Upper lobe of right lung (tissue), 1 donor: Measurements from ENCODE around the gene SCTR. TPM values are rescaled to one million over a fixed set of nuclear protein-coding genes. Genes with fewer than 3 reads are reported as not detected.

Experiments used
- ATAC-seq: fragments of 200-7000 bp; cut with Tn5 transposase; one replicate; pipeline ENCODE4 v1.9.1; 2020; ENCODE audit warnings: mild to moderate bottlenecking, moderate library complexity
- DNase-seq: peaks from one replicate; pipeline ENCODE4 v3.0.0-alpha.2; 2020
- H3K27ac ChIP-seq: fragments of 200-600 bp; one replicate; pipeline ENCODE4 v1.8.0; 2022
- H3K27me3 ChIP-seq: fragments of 200-600 bp; one replicate; pipeline ENCODE4 v1.8.0; 2022; ENCODE audit warnings: mild to moderate bottlenecking
- H3K36me3 ChIP-seq: fragments of 200-600 bp; one replicate; pipeline ENCODE4 v1.8.0; 2022
- H3K4me1 ChIP-seq: fragments of 200-600 bp; one replicate; pipeline ENCODE4 v1.8.0; 2022
- H3K4me3 ChIP-seq: fragments of 200-600 bp; one replicate; pipeline ENCODE4 v1.8.0; 2022; ENCODE audit warnings: mild to moderate bottlenecking
- H3K9me3 ChIP-seq: fragments of 200-600 bp; one replicate; pipeline ENCODE4 v1.8.0; 2022
- intact Hi-C: fragments of 100-400 bp; cut with DNase I; formaldehyde crosslinking; loops from one replicate; pipeline ENCODE4 v1.11.0; 2022
- total RNA-seq: library from RNA; stranded (reverse); fragmentation: NEBNext Ultra II Directional; extraction: Animal tissue kit (Norgen Biotek cat#: 25700); gene quantifications from one replicate; pipeline ENCODE4 v1.2.1, GENCODE V29; 2021
- TF ChIP-seq, protein P1 (sequence below): fragments of 200-600 bp; IDR thresholded peaks from one replicate; pipeline ENCODE4 v1.8.0; 2022; ENCODE audit warnings: antibody characterized with exemption
- donor health status: DM: no; HTN: yes; CAD: no; lungs with severe emphysema.

Gene SCTR
- total RNA-seq, 1 donor from 2014 or later = 21.0 TPM

DNA sequence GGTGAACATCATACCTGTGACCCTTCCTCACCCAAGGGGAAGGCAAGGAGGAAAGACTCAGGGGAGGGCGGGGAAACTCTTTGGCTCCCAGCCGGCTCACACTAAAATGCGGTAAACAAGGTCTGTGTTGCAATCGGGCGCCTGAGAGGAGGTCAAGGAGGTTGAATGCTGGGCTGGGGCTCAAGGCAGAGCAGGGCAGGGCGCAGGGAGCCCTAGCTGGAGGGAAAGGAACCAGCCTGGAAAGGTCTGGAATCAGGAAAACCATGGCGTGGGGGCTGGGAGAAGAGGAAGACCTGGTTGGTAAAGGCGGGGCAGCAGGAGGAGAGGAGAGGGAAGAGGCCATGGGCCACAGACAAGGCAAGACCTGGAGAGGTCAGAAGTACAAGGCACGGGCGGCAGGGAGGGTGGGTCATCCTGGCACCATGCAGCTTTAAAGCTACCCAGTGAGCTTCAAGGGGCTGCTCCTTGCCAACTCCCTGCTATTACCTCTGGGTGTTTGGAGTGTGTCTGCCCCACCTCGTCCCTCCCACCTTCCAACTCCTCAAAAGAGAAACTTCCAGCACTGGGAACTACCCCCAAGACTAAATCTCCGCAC, 97.4 kb downstream of the SCTR start:
- intact Hi-C loops = no loop called here
- H3K4me3 ChIP-seq = no peak overlapping the region
- H3K4me1 ChIP-seq = peaks cover 48% of the 10 kb centered on the region
- H3K27me3 ChIP-seq = no peaks in the 10 kb centered on the region
- no peaks in the 10 kb centered on the region for H3K9me3 ChIP-seq
- ATAC-seq = peak; percentile 74
- TF ChIP-seq, protein P1, sequence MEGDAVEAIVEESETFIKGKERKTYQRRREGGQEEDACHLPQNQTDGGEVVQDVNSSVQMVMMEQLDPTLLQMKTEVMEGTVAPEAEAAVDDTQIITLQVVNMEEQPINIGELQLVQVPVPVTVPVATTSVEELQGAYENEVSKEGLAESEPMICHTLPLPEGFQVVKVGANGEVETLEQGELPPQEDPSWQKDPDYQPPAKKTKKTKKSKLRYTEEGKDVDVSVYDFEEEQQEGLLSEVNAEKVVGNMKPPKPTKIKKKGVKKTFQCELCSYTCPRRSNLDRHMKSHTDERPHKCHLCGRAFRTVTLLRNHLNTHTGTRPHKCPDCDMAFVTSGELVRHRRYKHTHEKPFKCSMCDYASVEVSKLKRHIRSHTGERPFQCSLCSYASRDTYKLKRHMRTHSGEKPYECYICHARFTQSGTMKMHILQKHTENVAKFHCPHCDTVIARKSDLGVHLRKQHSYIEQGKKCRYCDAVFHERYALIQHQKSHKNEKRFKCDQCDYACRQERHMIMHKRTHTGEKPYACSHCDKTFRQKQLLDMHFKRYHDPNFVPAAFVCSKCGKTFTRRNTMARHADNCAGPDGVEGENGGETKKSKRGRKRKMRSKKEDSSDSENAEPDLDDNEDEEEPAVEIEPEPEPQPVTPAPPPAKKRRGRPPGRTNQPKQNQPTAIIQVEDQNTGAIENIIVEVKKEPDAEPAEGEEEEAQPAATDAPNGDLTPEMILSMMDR = no peak
- peak; percentile 90 for DNase-seq
- no peaks in the 10 kb centered on the region for H3K36me3 ChIP-seq
- H3K27ac ChIP-seq = peak overlapping the region; percentile 72

DNA sequence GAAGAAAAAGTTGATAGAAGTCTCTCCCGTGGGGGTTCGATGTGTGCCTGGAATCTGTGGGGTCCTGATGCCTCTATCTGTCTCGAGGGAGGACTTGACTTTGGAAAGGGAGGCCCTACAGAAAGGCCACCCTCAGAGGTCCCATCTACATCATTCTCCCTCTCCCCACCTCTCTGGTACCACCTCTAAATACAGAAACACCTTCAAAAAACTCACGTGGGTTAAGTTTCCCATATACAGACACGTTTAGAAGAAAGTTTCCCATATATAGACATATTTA, 97.9 kb downstream of the SCTR start:
- no peak overlapping the region for H3K4me3 ChIP-seq
- H3K36me3 ChIP-seq = no peaks in the 10 kb centered on the region
- DNase-seq (no peak), ATAC-seq (no peak)
- no peaks in the 10 kb centered on the region for H3K27me3 ChIP-seq
- H3K9me3 ChIP-seq = no peaks in the 10 kb centered on the region
- intact Hi-C loops = no loop called here
- peak overlapping the region; percentile 72 for H3K27ac ChIP-seq
- TF ChIP-seq, protein P1 = no peak
- H3K4me1 ChIP-seq = peaks cover 48% of the 10 kb centered on the region

DNA sequence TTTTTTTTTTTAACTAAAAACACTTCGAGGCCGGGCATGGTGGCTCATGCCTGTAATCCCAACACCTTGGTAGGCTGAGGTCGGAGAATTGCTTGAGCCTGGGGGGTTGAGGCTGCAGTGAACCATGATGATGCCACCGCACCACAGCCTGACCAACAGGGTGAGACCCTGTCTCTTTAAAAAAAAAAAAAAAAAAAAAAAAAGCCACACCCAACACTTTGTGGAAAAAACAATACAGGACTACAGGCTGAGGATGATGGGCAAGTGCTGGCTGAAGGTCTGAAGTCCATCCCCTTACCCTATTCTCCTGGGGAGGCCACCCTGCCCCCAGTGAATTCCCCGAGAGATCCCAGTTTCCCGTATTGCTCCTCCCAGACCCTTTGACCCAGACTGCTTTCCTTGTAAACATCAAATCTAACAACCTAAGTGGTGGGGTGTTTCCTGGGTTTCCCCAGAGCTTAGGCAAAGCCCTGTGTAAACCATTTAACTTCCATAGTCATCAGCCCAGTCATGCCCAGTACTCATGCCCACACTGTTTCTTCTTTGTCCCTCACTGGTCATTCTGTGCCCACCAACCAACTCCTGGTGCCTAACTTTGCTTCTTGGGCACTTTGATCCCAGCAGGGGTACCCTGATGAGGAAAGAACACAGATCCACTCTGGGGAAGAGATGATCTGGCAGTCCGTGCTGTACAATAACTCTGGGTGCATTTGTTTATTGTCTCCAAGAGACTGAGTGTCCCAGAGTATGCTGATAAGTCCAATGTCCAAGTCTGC, 98.5 kb downstream of the SCTR start:
- H3K4me1 ChIP-seq = peaks cover 48% of the 10 kb centered on the region
- H3K4me3 ChIP-seq = no peak overlapping the region
- intact Hi-C loops = no loop called here
- no peak for DNase-seq
- H3K27me3 ChIP-seq = no peaks in the 10 kb centered on the region
- H3K27ac ChIP-seq = no peak overlapping the region
- ATAC-seq = peak; percentile 2
- H3K36me3 ChIP-seq = no peaks in the 10 kb centered on the region
- no peaks in the 10 kb centered on the region for H3K9me3 ChIP-seq
- TF ChIP-seq, protein P1 = no peak

DNA sequence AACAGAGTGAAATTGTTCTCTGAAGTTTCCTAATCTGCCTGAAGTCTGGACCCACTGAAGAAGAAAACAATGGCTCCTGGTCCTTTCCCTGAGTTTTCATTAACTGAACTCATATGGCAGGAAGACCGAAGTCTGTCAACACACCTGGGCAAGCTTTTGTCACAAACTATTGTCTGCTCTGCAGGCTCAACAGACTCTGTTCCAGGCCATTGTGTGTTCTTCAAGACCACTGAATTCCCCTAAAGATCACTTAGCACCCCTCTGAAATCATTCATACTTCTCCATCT, 99.2 kb downstream of the SCTR start:
- intact Hi-C loops = no loop called here
- ATAC-seq = no peak

DNA sequence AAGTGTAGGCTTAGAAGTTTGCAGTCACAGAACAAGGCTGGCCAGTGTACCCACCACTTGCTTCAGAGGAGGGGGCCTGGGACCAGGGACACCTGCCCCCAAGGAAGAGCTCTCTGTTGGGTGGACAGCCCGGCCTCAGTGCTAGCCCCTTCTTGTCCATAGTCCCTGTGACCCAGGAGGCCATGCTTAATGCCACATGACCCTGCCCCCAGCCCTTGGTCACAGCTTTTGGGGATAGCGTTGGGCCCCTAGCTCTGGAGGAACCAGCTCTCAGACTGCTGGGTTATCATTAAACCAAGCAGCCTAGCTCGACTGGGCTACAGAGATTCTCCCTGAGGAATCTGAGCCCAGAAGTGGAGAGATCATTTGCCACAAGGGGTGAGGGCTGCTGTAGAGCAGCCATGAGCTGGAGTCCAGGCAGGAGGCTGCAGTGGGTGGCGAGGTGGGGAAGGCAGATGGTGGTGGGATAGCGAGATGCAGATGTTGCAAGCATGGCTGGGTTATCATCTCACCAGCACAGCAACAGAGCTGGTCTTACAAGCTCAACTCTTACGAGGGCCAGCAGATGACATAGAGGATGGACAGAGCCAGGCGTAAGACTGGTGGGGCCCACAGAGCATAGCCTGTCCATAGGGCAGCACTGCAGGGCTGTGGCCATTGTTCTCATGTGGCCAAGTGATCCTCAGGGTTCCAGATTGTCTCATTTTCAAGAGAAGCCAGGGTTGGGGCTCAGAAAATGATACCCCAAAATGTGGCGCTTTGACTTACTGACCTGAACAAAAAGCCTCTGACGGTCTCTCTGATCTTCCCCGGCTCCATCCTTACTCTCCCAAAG, 99.8 kb downstream of the SCTR start:
- TF ChIP-seq, protein P1 = no peak
- Histone ChIP-seq H3K9me3 (no peaks in the 10 kb centered on the region), H3K36me3 (no peaks in the 10 kb centered on the region), H3K27ac (no peak overlapping the region), H3K4me3 (no peak overlapping the region), H3K4me1 (peaks cover 40% of the 10 kb centered on the region), H3K27me3 (no peaks in the 10 kb centered on the region)
- intact Hi-C loops = no loop called here
- no peak for ATAC-seq
- no peak for DNase-seq

More for the DNA sequence above, 99.2 kb downstream of the SCTR start:
- Histone ChIP-seq H3K4me3 (no peak overlapping the region), H3K9me3 (no peaks in the 10 kb centered on the region), H3K27me3 (no peaks in the 10 kb centered on the region), H3K27ac (no peak overlapping the region), H3K36me3 (no peaks in the 10 kb centered on the region), H3K4me1 (peaks cover 45% of the 10 kb centered on the region)
- no peak for DNase-seq
- TF ChIP-seq, protein P1 = no peak
